GM12878 (cell line): ENCODE results near the gene MUTYH. TPM values are rescaled to one million over a fixed set of nuclear protein-coding genes. Genes with fewer than 3 reads are reported as not detected.

Experiments
- ATAC-seq: fragments of 200-7000 bp; cut with Tn5 transposase; 3 replicates; pipeline ENCODE4 v1.9.1; 2020; ENCODE audit warnings: mild to moderate bottlenecking, moderate library complexity
- BruUV-seq: library from RNA; stranded (reverse); fragments of 400-500 nt; replicated peaks from 2 replicates; lab custom pipeline; 2021; lab: Mats Ljungman, UMichigan
- CTCF ChIA-PET: fragments of 300-600 bp; sonication (Branson Sonifier 250); formaldehyde crosslinking; extraction: SDS; loops from one replicate; lab custom pipeline; 2021; ENCODE audit warnings: inconsistent platforms; lab: Yijun Ruan, JAX
- POLR2A ChIA-PET: fragments of 350-600 bp; formaldehyde crosslinking; extraction: SDS; loops from one replicate; lab custom pipeline; 2021; ENCODE audit warnings: inconsistent platforms; lab: Charles Lee
- RAD21 ChIA-PET: fragments of 300-600 bp; sonication (Branson Sonifier 250); formaldehyde crosslinking; loops from one replicate; lab custom pipeline; 2023; ENCODE audit warnings: antibody characterized with exemption; ENCODE audit not compliant: unreplicated experiment; lab: Charles Lee
- SMC1A ChIA-PET: fragments of 300-600 bp; sonication (Branson Sonifier 250); formaldehyde crosslinking; loops from one replicate; lab custom pipeline; 2023; ENCODE audit not compliant: unreplicated experiment, uncharacterized antibody; lab: Charles Lee
- DNase-seq: peaks from one replicate; pipeline ENCODE4 v3.0.0-alpha.2; 2011; ENCODE audit warnings: low read depth, low spot score
- FAIRE-seq: peaks from 3 replicates; lab custom pipeline; 2011; peaks lifted over from hg19 to GRCh38; lab: Jason Lieb, UNC
- H2AFZ ChIP-seq: 2 replicates; pipeline ENCODE4 v1.6.0; 2011; ENCODE audit warnings: low read depth, low read length, control low read depth; ENCODE audit not compliant: control insufficient read depth
- H3K27ac ChIP-seq: 2 replicates; pipeline ENCODE4 v1.5.1; 2011; ENCODE audit warnings: control low read depth; ENCODE audit not compliant: control insufficient read depth, insufficient read depth
- H3K27me3 ChIP-seq, 2 experiments: replicated peaks in 1 of 2; 2 replicates each; pipeline versions ENCODE4 v1.6.0 to v1.6.1; 2011; ENCODE audit warnings: low read length in 1 of 2; ENCODE audit not compliant: control insufficient read depth in 2 of 2, insufficient read depth in 2 of 2
- H3K36me3 ChIP-seq, 2 experiments: 2 replicates each; pipeline ENCODE4 v1.5.1; 2011; ENCODE audit warnings: low read length in 1 of 2; ENCODE audit not compliant: control insufficient read depth in 2 of 2, insufficient read depth in 2 of 2
- H3K4me1 ChIP-seq: 2 replicates; pipeline ENCODE4 v1.6.1; 2011; ENCODE audit warnings: mild to moderate bottlenecking, low read length, moderate library complexity, mixed read lengths; ENCODE audit not compliant: control insufficient read depth, insufficient read depth
- H3K4me2 ChIP-seq: 2 replicates; pipeline ENCODE4 v1.6.0; 2011; ENCODE audit warnings: control low read depth; ENCODE audit not compliant: control insufficient read depth, insufficient read depth
- H3K4me3 ChIP-seq: fragments of 200-600 bp; sonication (generic); 2 replicates; pipeline ENCODE4 v1.5.1; 2016
- H3K79me2 ChIP-seq: 2 replicates; pipeline ENCODE4 v1.6.0; 2011; ENCODE audit warnings: low read length; ENCODE audit not compliant: control insufficient read depth, insufficient read depth
- H3K9ac ChIP-seq: 2 replicates; pipeline ENCODE4 v1.8.0; 2011; ENCODE audit warnings: low read length, control low read depth, mixed read lengths; ENCODE audit not compliant: control insufficient read depth, insufficient read depth
- H3K9me3 ChIP-seq: replicated peaks from 3 replicates; pipeline ENCODE4 v1.5.1; 2011; ENCODE audit warnings: mild to moderate bottlenecking, low read length; ENCODE audit not compliant: control insufficient read depth, insufficient read depth
- H4K20me1 ChIP-seq: 2 replicates; pipeline ENCODE4 v1.6.0; 2011; ENCODE audit not compliant: control insufficient read depth, insufficient read depth
- BMI1 ChIP-seq: fragments of 450-650 bp; IDR thresholded peaks from 2 replicates; pipeline ENCODE4 v1.6.1; 2016; ENCODE audit warnings: mild to moderate bottlenecking, moderate library complexity, borderline replicate concordance
- HDAC6 ChIP-seq: fragments of 200-600 bp; sonication (generic); IDR thresholded peaks from one replicate; pipeline ENCODE4 v1.8.0; 2017; ENCODE audit warnings: antibody characterized with exemption; ENCODE audit not compliant: unreplicated experiment
- NR2C2 ChIP-seq: IDR thresholded peaks from 2 replicates; pipeline ENCODE4 v1.6.1; 2011; ENCODE audit warnings: borderline replicate concordance, low read depth; ENCODE audit not compliant: control insufficient read depth, insufficient read length
- POLR2A ChIP-seq: IDR thresholded peaks from 2 replicates; pipeline ENCODE4 v1.6.1; 2011; ENCODE audit warnings: low read depth, mild to moderate bottlenecking, low read length
- SREBF1 ChIP-seq: IDR thresholded peaks from 2 replicates; pipeline ENCODE4 v1.6.1; 2012; ENCODE audit warnings: mild to moderate bottlenecking, low read length
- TCF7 ChIP-seq: IDR thresholded peaks from 2 replicates; pipeline ENCODE4 v1.6.1; 2014; ENCODE audit warnings: antibody characterized with exemption, borderline replicate concordance
- YBX1 ChIP-seq: fragments of 450-650 bp; IDR thresholded peaks from 2 replicates; pipeline ENCODE4 v1.6.1; 2016; ENCODE audit warnings: antibody characterized with exemption
- YY1 ChIP-seq: IDR thresholded peaks from 2 replicates; pipeline ENCODE4 v1.6.1; 2011; ENCODE audit warnings: low read depth, mild to moderate bottlenecking, low read length
- ZNF207 ChIP-seq: fragments of 450-650 bp; IDR thresholded peaks from 2 replicates; pipeline ENCODE4 v1.6.1; 2014; ENCODE audit warnings: antibody characterized with exemption, mild to moderate bottlenecking, borderline replicate concordance
- ZNF384 ChIP-seq: IDR thresholded peaks from 2 replicates; pipeline ENCODE4 v1.6.1; 2012; ENCODE audit warnings: low read depth, mild to moderate bottlenecking, low read length, improper control_type of control experiment, borderline replicate concordance
- WGBS: methylation state at CpG from one replicate; pipeline ENCODE4 v1.1.6; 2016; ENCODE audit warnings: low lambda C conversion rate; ENCODE audit not compliant: insufficient replicate concordance, insufficient coverage; ENCODE audit errors: missing lambda C conversion rate; 5-methylcytosine and 5-hydroxymethylcytosine counted together
- in situ Hi-C: fragments of 300-500 bp; cut with MboI; formaldehyde crosslinking; loops from 9 replicates; pipeline ENCODE4 v1.14.3; 2018; ENCODE audit warnings: mixed read lengths
- intact Hi-C: fragments of 100-400 bp; cut with micrococcal nuclease; formaldehyde crosslinking; loops from one replicate; pipeline ENCODE4 v1.14.2; 2022; ENCODE audit not compliant: unreplicated experiment
- polyA plus RNA-seq, 11 experiments: library from polyadenylated mRNA; depleted of rRNA in 4 of 11; unstranded in 6 of 11; stranded (reverse) in 5 of 11; fragments of >200 nt; fragmentation: Nextera tagmentation in 4 of 11; fragmentation: Illumina TruSeq in 1 of 11; extraction: Ambion mirVana in 4 of 11; extraction: Trizol in 1 of 11; gene quantifications; 1 replicate in 1 of 11; 2 replicates in 10 of 11; pipeline versions ENCODE4 v1.2.1 to v1.2.3, GENCODE V29; 2011 to 2016; ENCODE audit warnings: inconsistent platforms in 2 of 11, missing spikeins in 2 of 11, low read depth in 1 of 11
- total RNA-seq, 4 experiments: library from RNA; depleted of rRNA in 3 of 4; stranded (reverse); fragments of >200 nt in 3 of 4; fragmentation: Illumina TruSeq in 1 of 4; extraction: Trizol in 1 of 4; gene quantifications; 2 replicates each; pipeline versions ENCODE4 v1.2.1 to v1.2.3, GENCODE V29; 2013 to 2021
- TF ChIP-seq, protein P1 (sequence below): fragments of 450-650 bp; IDR thresholded peaks from 2 replicates; pipeline ENCODE4 v1.6.1; 2017; ENCODE audit warnings: mild to moderate bottlenecking, moderate library complexity
- TF ChIP-seq, protein P2 (sequence below): IDR thresholded peaks from 2 replicates; pipeline ENCODE4 v1.6.1; 2012; ENCODE audit warnings: low read depth, low read length, improper control_type of control experiment
- TF ChIP-seq, protein P3 (sequence below): fragments of 450-650 bp; IDR thresholded peaks from 2 replicates; pipeline ENCODE4 v1.6.1; 2017; ENCODE audit warnings: low read depth, mild to moderate bottlenecking, moderate library complexity

Gene MUTYH
- total and polyA plus RNA-seq, 10 of the 15 experiments (the other 5 are each of a cell fraction or from before 2014, with no cell fraction given), result 2.5 to 42.0 (median 30.0) TPM

DNA sequence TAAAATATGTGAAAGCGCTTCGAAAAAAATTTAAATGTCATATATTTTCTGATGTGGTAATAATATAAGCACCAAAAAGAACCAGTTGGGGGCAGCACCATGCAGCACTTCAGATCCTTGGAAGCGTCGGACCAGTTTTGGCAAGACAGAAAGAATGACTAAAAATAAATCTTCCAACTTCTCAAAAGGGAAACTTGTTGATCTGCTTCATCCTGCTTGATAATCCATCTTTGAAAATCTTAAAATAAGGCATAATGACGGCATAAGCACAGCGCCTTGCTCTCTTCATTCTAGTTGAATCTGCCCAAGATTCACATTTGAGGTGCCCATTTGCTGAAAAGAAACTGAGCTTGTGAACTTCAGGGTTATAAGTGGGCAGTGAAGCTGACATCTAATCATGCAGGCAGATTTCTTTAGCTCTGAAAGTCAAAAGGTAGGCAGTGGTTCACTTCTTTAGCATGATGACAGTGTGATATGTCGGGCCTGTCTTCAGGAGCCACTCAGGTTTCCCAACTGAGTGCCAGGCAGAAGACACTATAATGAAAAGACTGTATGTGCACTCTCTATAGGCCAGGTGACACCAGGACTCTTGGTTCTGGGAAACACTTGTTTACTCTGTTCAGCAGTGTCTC is 19.8 kb upstream of the MUTYH start:
- in situ Hi-C loops (loop anchor here (5.0 to 10.0 kb wide), 2 partner anchors 132 to 205 kb away; partner anchors contain the start of gene TESK2), intact Hi-C loops (loop anchor here (1.0 to 5.0 kb wide), 2 partner anchors 133 to 212 kb away; no protein-coding TSS in a partner anchor)
- 23% methylated on average over 7 of the region's 7 CpGs for WGBS
- Histone ChIP-seq H3K9ac (no peak overlapping the region), H3K79me2 (no peaks in the 10 kb centered on the region), H3K27ac (no peak overlapping the region), H3K27me3 (no peaks in the 10 kb centered on the region), H3K4me1 (peaks cover 9% of the 10 kb centered on the region), H2AFZ (peak overlapping the region; percentile 54; the same call in 1 of the 2 replicates), H3K4me2 (0 out of 2 replicates have a peak overlapping the region, but pooled peaks have one; percentile 3), H4K20me1 (no peaks in the 10 kb centered on the region), H3K36me3 (peaks cover 0 to 3% of the 10 kb centered on the region in 2 experiments; a peak in 1 of 4 replicates), H3K4me3 (no peak overlapping the region), H3K9me3 (no peaks in the 10 kb centered on the region)
- FAIRE-seq (no peak), ATAC-seq (peak; percentile 81), DNase-seq (no peak)
- ChIA-PET POLR2A (interaction anchor here (0.6 to 4.8 kb wide), 3 partner anchors 34 to 132 kb away, joined by 3 to 31 read pairs (median 7); partner anchors contain the start of gene TESK2), CTCF (interaction anchor here (0.6 to 11.7 kb wide), 31 partner anchors 9 to 346 kb away, joined by 3 to 508 read pairs (median 4); partner anchors contain the start of genes AKR1A1, CCDC163, MMACHC and MUTYH), SMC1A (interaction anchor here (0.9 to 11.6 kb wide), 19 partner anchors 11 to 446 kb away, joined by 3 to 369 read pairs (median 6); partner anchors contain the start of genes CCDC163, MMACHC, MUTYH and TESK2), RAD21 (interaction anchor here (0.6 to 13.5 kb wide), 16 partner anchors 14 to 349 kb away, joined by 3 to 319 read pairs (median 4); partner anchors contain the start of genes CCDC163, HECTD3, MMACHC and MUTYH)
- no TSS peak for BruUV-seq
- TF ChIP-seq NR2C2 (no peak), BMI1 (no peak), TCF7 (no peak), ZNF384 (0 out of 2 replicates have a peak, but pooled peaks have one; percentile 12), POLR2A (no peak), YY1 (peak; percentile 21; the same call in 1 of the 2 replicates), HDAC6 (no peak), YBX1 (no peak), SREBF1 (no peak), ZNF207 (no peak)
- TF ChIP-seq, protein P1, sequence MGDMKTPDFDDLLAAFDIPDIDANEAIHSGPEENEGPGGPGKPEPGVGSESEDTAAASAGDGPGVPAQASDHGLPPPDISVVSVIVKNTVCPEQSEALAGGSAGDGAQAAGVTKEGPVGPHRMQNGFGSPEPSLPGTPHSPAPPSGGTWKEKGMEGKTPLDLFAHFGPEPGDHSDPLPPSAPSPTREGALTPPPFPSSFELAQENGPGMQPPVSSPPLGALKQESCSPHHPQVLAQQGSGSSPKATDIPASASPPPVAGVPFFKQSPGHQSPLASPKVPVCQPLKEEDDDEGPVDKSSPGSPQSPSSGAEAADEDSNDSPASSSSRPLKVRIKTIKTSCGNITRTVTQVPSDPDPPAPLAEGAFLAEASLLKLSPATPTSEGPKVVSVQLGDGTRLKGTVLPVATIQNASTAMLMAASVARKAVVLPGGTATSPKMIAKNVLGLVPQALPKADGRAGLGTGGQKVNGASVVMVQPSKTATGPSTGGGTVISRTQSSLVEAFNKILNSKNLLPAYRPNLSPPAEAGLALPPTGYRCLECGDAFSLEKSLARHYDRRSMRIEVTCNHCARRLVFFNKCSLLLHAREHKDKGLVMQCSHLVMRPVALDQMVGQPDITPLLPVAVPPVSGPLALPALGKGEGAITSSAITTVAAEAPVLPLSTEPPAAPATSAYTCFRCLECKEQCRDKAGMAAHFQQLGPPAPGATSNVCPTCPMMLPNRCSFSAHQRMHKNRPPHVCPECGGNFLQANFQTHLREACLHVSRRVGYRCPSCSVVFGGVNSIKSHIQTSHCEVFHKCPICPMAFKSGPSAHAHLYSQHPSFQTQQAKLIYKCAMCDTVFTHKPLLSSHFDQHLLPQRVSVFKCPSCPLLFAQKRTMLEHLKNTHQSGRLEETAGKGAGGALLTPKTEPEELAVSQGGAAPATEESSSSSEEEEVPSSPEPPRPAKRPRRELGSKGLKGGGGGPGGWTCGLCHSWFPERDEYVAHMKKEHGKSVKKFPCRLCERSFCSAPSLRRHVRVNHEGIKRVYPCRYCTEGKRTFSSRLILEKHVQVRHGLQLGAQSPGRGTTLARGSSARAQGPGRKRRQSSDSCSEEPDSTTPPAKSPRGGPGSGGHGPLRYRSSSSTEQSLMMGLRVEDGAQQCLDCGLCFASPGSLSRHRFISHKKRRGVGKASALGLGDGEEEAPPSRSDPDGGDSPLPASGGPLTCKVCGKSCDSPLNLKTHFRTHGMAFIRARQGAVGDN, result no peak
- TF ChIP-seq, protein P2, sequence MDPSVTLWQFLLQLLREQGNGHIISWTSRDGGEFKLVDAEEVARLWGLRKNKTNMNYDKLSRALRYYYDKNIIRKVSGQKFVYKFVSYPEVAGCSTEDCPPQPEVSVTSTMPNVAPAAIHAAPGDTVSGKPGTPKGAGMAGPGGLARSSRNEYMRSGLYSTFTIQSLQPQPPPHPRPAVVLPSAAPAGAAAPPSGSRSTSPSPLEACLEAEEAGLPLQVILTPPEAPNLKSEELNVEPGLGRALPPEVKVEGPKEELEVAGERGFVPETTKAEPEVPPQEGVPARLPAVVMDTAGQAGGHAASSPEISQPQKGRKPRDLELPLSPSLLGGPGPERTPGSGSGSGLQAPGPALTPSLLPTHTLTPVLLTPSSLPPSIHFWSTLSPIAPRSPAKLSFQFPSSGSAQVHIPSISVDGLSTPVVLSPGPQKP, result no peak
- TF ChIP-seq, protein P3, sequence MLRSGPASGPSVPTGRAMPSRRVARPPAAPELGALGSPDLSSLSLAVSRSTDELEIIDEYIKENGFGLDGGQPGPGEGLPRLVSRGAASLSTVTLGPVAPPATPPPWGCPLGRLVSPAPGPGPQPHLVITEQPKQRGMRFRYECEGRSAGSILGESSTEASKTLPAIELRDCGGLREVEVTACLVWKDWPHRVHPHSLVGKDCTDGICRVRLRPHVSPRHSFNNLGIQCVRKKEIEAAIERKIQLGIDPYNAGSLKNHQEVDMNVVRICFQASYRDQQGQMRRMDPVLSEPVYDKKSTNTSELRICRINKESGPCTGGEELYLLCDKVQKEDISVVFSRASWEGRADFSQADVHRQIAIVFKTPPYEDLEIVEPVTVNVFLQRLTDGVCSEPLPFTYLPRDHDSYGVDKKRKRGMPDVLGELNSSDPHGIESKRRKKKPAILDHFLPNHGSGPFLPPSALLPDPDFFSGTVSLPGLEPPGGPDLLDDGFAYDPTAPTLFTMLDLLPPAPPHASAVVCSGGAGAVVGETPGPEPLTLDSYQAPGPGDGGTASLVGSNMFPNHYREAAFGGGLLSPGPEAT, result no peak
